HG02678 (cell line): ENCODE results near the gene KIAA0825.

Experiments used
- ATAC-seq: cut with Tn5 transposase; IDR thresholded peaks from one replicate; pipeline ENCODE4 v1.9.1; 2021; ENCODE audit warnings: mild to moderate bottlenecking, moderate library complexity; ENCODE audit not compliant: unreplicated experiment

KIAA0825 gene, protein sequence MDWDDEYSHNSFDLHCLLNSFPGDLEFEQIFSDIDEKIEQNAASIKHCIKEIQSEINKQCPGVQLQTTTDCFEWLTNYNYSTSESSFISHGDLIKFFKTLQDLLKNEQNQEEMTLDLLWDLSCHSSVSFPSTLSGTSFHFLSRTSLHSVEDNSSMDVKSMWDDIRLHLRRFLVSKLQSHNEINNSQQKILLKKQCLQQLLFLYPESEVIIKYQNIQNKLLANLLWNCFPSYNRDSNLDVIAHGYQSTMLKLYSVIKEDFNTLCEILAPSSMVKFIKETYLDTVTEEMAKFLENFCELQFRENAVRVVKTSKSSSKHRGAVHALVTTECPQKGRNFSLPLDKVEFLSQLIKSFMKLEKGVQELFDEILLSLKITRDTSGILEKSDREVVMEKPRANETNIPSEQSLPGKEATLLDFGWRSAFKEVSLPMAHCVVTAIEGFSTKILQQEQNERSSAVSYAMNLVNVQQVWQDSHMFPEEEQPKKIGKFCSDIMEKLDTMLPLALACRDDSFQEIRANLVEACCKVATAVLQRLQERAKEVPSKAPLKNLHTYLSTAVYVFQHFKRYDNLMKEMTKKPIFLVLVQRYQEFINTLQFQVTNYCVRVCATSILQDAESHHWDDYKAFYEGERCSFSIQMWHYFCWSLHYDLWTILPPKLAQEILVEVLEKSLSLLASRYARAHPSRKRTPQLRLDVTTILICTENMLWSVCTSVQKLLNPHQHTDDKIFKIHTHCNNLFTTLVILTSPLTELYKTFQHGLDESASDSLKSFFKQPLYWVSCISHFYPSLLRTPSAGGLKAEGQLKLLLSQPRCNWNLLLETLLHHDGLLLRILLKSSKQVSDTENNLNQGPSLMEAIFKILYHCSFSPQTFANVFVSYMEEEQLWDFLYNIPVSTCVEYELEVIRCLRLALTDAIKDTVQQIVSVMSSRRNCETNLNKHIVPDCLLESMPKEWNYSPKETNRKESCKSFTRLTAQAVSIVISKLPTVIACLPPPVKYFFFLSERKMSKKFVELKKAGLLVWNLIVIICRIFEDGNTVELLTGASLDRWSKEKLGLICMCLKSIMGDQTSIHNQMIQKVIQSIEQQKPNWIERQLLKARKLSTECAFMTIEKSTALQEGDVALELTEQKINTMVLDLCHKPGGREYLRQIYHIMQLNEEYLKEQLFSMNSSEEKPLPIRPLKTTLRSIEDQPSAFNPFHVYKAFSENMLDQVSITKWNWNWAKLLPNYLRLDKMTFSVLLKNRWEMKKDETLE (N-terminal part only)

DNA sequence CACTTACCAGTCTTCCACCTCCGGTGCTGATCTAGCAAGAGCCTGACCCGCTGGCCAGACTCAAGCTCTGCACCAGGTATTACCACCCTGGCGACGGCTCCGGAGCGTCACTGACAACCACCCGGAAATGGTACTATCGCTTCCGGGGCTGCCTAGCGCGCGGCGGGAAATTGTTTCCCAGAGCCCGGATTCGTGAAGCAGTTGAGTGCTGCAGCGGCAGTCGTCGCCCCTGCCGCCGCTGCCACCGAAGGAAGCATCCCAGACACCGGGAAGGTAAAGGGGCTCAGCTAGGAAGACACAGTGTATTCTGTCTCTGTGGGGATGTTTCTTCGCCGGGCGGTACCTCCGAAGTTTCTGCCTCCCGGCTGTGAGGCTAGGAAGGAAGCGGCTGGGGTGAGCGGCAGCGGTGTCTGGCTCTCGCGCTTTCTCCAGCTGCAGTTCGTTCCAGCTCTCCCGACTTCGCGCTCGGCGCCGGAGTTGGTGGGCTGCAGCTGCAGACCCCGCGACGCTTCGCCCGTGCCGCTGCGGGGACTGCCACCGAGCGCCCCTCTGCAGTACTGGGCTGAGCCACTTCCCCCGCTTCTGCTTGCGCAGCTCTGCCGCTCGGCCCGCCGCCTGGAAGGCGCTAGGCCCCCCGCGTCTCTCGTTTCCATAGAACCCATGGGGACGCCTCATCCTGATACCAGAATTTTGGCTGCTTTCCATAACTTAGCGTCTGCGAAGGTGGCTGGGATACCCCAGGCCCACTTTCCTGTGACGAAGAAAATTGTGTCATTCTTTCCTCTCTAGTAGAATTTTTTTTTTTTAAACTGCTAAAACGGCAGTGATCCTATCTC lies at the start of gene KIAA0825, which contains the start of gene SLF1:
Gene KIAA0825 (minus strand): TSS at position 112 of the 836 bp plus-strand sequence. CDS start 81,478 bp downstream, outside the sequence.
Gene SLF1 (plus strand): TSS at position 177 of the 836 bp plus-strand sequence. CDS start 10,142 bp downstream, outside the sequence.
- peak; percentile 96 for ATAC-seq

DNA sequence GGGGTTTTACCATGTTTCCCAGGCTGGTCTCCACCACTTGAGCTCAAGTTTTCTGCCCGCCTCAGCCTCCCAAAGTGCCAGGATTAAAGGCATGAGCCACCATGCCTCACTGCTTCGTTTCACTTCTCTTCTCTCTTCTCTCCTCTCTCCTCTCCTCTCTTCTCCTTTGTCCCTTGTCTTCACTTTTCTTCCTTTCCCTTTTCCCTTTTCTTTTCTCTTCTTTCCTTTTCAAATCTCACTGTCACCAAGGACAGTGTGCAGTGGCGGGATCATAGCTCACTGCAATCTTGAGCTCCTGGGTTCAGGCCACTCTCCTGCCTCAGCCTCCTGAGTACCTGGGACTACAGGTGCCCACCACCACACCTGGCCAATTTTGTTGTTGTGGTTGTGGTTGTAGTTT lies 49.5 kb upstream of the KIAA0825 start:
- ATAC-seq: no peak

DNA sequence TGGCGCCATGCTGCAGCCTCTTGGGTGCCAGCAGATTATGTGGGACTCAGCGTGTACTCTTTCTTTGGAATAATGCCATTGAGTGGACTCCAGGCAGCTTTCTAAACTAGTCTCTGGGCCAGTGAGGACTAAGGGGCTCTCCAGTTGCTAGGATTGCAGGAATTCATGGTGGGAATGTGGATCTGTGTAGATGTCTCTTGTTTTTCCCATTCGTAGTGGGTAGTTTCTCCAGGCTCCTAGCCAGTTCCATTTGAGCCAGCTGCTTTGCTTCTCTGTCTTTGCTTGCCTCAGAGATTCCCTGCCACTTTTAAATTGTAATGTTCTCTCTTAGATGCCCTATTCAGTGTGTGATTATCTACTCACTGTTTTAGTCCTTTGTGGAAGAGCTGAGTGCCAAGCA lies 42.7 kb upstream of the KIAA0825 start:
- ATAC-seq: no peak

- ATAC-seq: no peak
Measured at GRCh38 chr5:94660506-94660905, 42.1 kb upstream of the KIAA0825 start.

DNA sequence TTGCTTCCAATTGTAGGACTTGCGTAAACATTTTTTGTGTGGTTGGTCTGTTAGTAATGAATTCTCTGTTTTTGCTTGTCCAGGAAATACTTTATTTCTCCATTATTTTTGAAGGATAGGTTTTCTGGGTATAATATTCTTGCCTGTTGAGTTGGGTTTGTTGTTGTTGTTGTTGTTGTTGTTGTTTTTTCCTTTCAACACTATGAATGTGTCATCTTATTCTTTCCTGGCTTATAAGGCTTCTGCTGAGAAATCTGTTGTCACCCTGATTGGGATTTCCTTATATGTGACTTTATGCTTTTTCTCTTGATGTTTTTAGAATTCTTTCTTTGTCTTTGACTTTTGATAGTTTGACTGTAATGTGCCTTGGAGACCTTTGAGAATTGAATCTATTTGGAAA lies 39.9 kb upstream of the KIAA0825 start:
- ATAC-seq: no peak

DNA sequence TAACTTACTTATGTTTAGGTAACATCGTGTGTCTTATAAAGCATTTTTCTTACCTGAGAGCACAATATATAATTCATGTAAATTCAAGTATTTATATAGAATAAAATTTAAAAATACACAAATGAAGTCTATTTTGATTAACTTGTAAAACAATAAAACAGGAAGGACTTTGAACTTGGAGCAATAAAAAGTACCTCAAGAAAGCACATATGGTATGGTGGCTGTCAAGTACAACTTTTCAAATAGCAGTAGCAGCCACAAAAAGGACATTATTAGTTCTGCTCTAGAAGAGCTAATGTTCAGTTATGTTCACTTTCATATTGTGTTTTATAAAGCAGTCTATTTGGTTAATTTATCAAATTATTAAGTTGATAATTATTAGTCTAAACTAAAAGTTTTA lies 31.5 kb upstream of the KIAA0825 start:
- ATAC-seq: no peak

DNA sequence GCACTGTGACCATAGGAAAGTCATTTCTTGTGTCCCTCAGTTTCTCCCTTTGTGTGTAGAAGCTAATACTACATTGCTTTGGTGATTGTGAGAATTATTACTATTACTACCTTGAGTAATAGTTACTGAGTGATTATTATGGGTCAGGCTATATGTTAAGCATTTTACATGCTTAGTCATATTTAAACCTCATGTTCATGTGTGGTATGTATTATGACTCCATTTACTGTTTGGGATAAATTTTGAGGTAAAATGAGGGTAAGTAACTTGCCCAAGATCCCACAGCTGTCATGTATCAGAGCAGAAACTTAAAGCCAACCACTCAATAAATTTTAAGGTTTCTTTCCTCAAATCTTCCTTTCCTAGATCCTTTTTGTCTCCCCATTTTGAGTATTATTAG lies 28.4 kb upstream of the KIAA0825 start:
- no peak for ATAC-seq

- no peak for ATAC-seq
Measured at GRCh38 chr5:94645053-94645452, 26.6 kb upstream of the KIAA0825 start.

DNA sequence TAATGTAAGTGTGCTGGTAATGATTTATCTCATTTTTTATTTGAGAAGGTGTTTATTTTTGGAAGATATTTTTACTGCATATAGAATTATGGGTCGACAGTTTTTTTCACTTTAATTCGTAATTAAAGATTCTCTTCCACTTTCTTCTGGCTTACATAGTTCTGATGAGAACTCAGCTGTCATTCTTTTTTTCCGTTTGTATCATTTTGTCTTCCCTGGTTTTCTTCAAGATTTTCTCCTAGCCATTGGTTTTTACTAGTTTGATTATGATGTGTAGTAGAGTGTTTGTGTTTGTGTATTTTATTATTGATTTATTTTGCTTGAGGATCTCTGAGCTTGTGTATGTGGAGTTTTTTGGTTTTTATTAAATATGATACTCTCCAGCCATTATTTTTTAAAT lies 21.8 kb upstream of the KIAA0825 start:
- no peak for ATAC-seq

DNA sequence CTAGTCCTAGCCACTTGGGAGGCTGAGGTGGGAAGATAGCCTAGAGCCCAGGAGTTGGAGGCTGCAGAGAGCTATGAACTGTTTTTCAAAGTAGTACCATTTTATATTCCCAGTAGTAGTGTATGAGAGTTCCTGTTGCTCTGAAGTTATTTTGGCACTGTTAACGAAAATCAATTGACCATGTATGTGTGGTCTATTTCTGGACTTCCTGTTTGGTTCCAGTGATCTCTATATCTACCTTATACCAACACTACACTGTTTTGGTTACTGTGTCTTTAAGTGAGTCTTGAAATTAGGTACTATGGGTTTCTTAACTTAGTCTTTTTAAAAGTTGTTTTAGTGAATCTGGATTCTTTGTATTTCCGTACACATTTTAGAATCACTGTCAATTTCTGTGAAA lies 13.6 kb upstream of the KIAA0825 start:
- peak; percentile 97 for ATAC-seq

DNA sequence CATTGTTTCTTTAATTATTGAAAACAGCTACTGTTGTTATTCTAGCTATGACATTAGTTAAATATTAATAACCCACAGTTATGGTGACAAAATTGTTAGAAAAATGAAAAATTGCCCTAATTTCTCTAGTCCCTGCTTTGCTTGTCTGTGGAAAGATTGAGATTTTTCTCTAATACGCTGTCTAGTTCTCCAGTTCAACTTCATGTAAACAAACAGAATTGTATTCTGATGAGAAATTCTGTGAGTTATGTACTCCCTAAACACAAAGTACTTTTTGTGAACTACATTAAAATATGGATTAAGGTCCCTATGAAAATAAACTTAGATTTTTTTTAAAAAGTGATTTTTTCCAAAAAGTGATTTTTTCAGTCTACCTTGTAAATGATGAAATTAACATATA lies 8.8 kb upstream of the KIAA0825 start:
- ATAC-seq: no peak

DNA sequence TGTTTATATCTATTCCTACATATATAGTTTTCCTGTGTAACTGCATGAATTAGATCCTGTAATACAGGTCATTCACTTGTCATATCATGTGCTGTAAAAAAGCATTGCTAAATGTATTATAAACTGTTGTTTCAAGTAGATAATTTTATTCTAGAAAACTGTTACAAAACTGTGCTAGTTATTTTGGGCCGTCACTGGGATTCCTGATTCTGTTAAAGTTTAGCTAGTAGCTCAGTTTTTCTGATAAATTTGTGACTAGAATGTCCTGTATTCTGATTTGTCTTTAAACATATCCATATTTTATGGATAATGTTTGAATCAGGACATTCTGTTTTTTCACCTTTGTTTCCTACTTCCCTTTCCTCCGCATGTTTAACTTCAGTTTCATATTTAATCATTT lies 5.5 kb upstream of the KIAA0825 start:
- no peak for ATAC-seq

DNA sequence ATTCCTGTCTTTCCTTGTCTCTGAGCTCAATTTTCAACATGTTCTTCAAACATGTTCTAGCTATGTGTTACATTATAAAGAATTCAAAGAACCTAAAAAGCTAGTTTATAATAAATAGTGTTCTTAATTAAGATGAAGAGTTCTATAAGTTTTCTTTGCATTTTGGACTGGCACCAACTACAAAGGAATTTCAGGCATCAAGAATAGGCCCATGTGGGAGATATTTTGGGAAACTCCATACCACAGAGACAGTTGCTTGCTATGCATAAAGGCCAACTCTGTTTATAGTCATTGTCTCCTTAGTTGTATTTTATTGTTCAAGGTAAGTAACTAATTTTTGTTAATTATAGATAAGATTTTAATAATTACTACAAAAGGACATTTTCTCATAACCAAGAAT lies 4.6 kb upstream of the KIAA0825 start:
- ATAC-seq: no peak

GRCh38 chr5:94621763-94622162 lies 3.4 kb upstream of the KIAA0825 start:
- ATAC-seq: no peak

DNA sequence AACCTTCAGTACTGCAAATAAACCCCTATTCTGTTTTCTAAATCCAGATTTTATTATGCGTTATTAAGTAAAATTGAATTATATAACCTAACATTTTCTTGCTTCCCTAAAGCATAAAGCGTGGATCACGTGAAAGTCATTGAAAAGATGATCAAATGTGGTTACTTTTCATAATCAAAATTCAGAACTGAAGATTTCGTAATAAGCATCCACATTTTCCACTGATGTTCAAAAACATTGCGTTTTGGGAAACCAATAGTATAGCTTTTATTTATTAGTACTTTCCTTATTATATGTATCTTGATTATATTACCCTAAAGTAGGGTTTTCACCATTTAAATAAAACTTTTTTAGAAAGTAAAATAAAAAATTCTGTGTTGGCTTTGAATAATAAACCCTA lies 1.9 kb upstream of the KIAA0825 start:
- no peak for ATAC-seq

DNA sequence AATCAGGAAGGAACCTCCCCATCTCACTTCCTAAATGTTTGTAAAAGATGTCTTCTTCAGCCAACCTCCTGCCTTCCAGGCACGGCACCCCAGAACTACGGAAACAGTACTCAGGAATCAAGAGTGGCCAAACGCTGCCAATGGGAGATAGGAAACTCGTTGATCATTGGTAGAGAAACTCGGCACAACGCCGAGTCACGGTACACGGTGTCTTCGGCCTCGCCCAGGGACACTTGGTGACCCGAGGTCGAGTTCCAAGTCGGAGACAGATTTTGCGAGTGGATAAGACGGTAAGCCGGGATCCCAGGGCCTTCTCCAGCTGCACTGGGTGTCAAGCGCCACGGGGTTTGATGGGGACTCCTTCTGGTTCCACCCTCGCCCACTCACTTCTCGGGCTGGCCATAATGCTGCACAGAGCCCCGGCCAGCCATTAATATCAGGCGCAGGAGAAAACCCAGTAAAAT lies 343 bp downstream of the KIAA0825 start:
- ATAC-seq: peak; percentile 30

GRCh38 chr5:94615862-94616261 lies 2.5 kb downstream of the KIAA0825 start:
- no peak for ATAC-seq

GRCh38 chr5:94614156-94614805 lies 4.1 kb downstream of the KIAA0825 start:
- ATAC-seq: no peak

DNA sequence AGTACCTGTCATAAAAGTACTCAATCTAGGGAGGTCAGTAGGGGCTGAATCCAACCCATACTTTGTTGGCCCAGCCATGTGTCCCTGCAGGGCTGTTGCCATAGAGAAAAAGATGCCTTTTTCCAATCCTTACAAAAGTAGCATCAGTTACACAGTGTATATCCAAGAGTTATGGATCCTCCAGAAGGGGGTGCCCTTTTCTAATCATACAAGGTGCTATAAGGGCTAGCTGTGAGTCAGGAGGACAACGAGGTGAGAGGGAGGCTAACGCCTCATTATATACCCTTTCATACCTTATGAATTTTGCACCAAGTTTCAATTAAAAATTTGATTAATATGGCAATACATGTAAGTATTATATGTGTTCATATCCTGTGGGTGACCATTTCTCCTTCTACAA lies 4.8 kb downstream of the KIAA0825 start:
- ATAC-seq: no peak
